Spleen (tissue), 11 donors: ENCODE measurements around the gene ADH6. TPM values are rescaled to one million over a fixed set of nuclear protein-coding genes. Genes with fewer than 3 reads are reported as not detected.
"Not testable (repeated sequence)": the region's sequence is repeated elsewhere in the genome, so short reads cannot be mapped to it uniquely, and the experiment has no call there.

Source experiments
- DNase-seq: peaks from one replicate; pipeline ENCODE4 v3.0.0-alpha.2; 2020
- H3K27ac ChIP-seq, 8 donors: fragments of 200-600 bp; sonication (generic) in 7 of 8; 1 replicate in 4 of 8; 2 replicates in 4 of 8; pipeline versions ENCODE4 v1.5.0 to v1.8.0; 2016 to 2021; ENCODE audit warnings: inconsistent platforms in 4 of 8, mild to moderate bottlenecking in 4 of 8, moderate library complexity in 1 of 8
- H3K27me3 ChIP-seq, 7 donors: fragments of 200-600 bp; sonication (generic) in 6 of 7; replicated peaks in 1 of 7; 1 replicate in 4 of 7; 2 replicates in 3 of 7; pipeline versions ENCODE4 v1.5.0 to v1.8.0; 2016 to 2021; ENCODE audit warnings: inconsistent platforms in 3 of 7, mild to moderate bottlenecking in 1 of 7
- H3K36me3 ChIP-seq, 6 donors: fragments of 200-600 bp; sonication (generic) in 5 of 6; 1 replicate in 4 of 6; 2 replicates in 2 of 6; pipeline versions ENCODE4 v1.5.0 to v1.8.0; 2016 to 2021; ENCODE audit warnings: inconsistent platforms in 2 of 6
- H3K4me1 ChIP-seq, 6 donors: fragments of 200-600 bp; sonication (generic) in 5 of 6; 1 replicate in 3 of 6; 2 replicates in 3 of 6; pipeline versions ENCODE4 v1.5.0 to v1.8.0; 2016 to 2021; ENCODE audit warnings: inconsistent platforms in 3 of 6
- H3K4me3 ChIP-seq, 8 donors: fragments of 200-600 bp; sonication (generic) in 7 of 8; 1 replicate in 4 of 8; 2 replicates in 4 of 8; pipeline versions ENCODE4 v1.5.0 to v1.8.0; 2016 to 2021; ENCODE audit warnings: inconsistent platforms in 4 of 8, mild to moderate bottlenecking in 4 of 8, moderate library complexity in 2 of 8
- H3K9me3 ChIP-seq, 8 donors: fragments of 200-600 bp; sonication (generic) in 7 of 8; 1 replicate in 4 of 8; 2 replicates in 4 of 8; pipeline versions ENCODE4 v1.5.0 to v1.8.0; 2016 to 2021; ENCODE audit warnings: inconsistent platforms in 4 of 8
- CTCF ChIP-seq, 11 experiments: fragments of 200-600 bp in 7 of 11; fragments of 450-650 bp in 4 of 11; sonication (generic) in 4 of 11; IDR thresholded peaks in 8 of 11; conservative IDR thresholded peaks in 3 of 11; 1 replicate in 7 of 11; 2 replicates in 4 of 11; pipeline versions ENCODE4 v1.4.0 to v1.8.0; 2016 to 2021; ENCODE audit warnings: antibody characterized with exemption in 11 of 11, inconsistent platforms in 4 of 11, mild to moderate bottlenecking in 1 of 11
- POLR2A ChIP-seq, 3 donors: fragments of 450-650 bp; IDR thresholded peaks; one replicate each; pipeline ENCODE4 v1.5.1; 2017; ENCODE audit warnings: antibody characterized with exemption in 3 of 3, mild to moderate bottlenecking in 1 of 3
- POLR2AphosphoS5 ChIP-seq, 3 donors: sonication (generic); formaldehyde crosslinking; IDR thresholded peaks; one replicate each; pipeline ENCODE4 v1.5.1; 2017; ENCODE audit warnings: antibody characterized with exemption in 3 of 3
- WGBS, 5 donors: extraction: QIAGEN DNeasy Blood & Tissue Kit in 3 of 5; methylation state at CpG; one replicate each; pipeline versions ENCODE4 v1.1.5 to v1.1.7; 2013 to 2018; 5-methylcytosine and 5-hydroxymethylcytosine counted together
- intact Hi-C: fragments of 100-400 bp; cut with DNase I; formaldehyde crosslinking; loops from one replicate; pipeline ENCODE4 v1.15.0; 2023; ENCODE audit warnings: low total_unique reads
- polyA plus RNA-seq, 3 donors: library from polyadenylated mRNA; stranded (reverse); fragments of 200-250 nt; gene quantifications; one replicate each; pipeline ENCODE4 v1.2.1, GENCODE V29; 2013
- total RNA-seq, 7 donors: library from RNA; depleted of rRNA in 3 of 7; stranded (reverse); fragments of >200 nt in 3 of 7; fragmentation: NEBNext Ultra II Directional in 4 of 7; extraction: Animal tissue kit (Norgen Biotek cat#: 25700) in 4 of 7; gene quantifications; one replicate each; pipeline versions ENCODE4 v1.1.0 to v1.2.1, GENCODE V29; 2016 to 2021
- donor health status: healthy with polysubstance abuse.
- donor health status: DM: no; HTN: no; CAD: no; lungs with moderate emphysema.
- donor health status: DM: no; HTN: no; CAD: no.
- donor health status: Bipolar disorder and iron deficiency.
- donor health status: healthy.
- donor health status: DM: no; HTN: no; CAD: no.
- donor health status: DM: yes; HTN: yes; CAD: no.

Gene ADH6
- total and polyA plus RNA-seq, 10 donors: 0.02 to 0.03 TPM; not detected in 8

DNA sequence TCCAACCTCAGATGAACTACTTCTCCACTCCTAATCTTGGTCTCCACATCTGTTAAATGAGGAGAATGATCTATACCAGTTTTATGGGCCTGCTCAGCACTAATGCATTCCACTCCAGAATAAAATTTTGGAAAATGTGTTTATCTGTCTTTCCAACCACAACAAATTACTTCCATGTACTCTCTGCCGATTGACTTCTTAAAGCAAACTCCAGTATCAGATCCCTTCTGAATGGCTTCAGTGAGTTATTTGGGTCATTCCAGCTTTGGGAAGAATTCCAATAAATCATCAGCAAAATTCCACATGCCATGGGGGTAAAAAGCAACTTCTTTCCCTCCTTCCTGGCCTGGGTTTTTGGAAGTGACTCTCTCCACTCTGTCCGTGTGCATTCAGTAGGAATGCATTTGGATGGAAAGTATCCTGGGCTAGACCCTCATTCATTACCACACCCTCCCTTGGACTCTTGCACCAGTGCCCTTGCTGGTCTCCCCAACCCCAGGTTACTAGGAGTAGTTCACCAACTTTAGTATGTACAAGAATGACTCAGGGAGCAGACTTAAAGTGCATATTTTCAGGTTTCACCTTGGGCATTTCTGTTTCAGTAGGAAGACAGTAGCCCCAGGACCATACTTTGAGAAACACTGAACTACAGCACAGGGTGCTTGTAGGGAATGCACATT lies 15.4 kb upstream of the ADH6 start:
- intact Hi-C loops: no loop called here
- H3K4me1 ChIP-seq: no peaks in the 10 kb centered on the region
- H3K36me3 ChIP-seq: no peaks in the 10 kb centered on the region
- no peak overlapping the region for H3K27ac ChIP-seq
- H3K27me3 ChIP-seq: no peaks in the 10 kb centered on the region
- no peak overlapping the region for H3K4me3 ChIP-seq
- 69 to 82% (median 77%) methylated on average over 2 of the region's 2 CpGs for WGBS, 5 donors
- peaks cover 0 to 26% (median 10%) of the 10 kb centered on the region in 8 donors for H3K9me3 ChIP-seq
- TF ChIP-seq POLR2A (IDR thresholded peaks at IDR 0.05): no peak
- no peak for DNase-seq

- DNase-seq, intact Hi-C loops, H3K27me3 ChIP-seq, H3K36me3 ChIP-seq, H3K4me1 ChIP-seq, H3K4me3 ChIP-seq, H3K27ac ChIP-seq: not testable (repeated sequence)
- WGBS, 5 donors: 79 to 95% (median 91%) methylated on average over 2 of the region's 2 CpGs
- H3K9me3 ChIP-seq: peaks cover 0 to 24% (median 8%) of the 10 kb centered on the region in 8 donors
Measured at GRCh38 chr4:99233397-99233796, 14.4 kb upstream of the ADH6 start.

GRCh38 chr4:99228706-99229105 lies 9.7 kb upstream of the ADH6 start:
- 0 to 83% (median 73%) methylated on average over 1 of the region's 1 CpG for WGBS, 5 donors
- peaks cover 0 to 26% (median 12%) of the 10 kb centered on the region in 8 donors for H3K9me3 ChIP-seq
- H3K4me1 ChIP-seq, H3K4me3 ChIP-seq, DNase-seq, H3K27ac ChIP-seq, intact Hi-C loops, H3K27me3 ChIP-seq, H3K36me3 ChIP-seq: not testable (repeated sequence)

GRCh38 chr4:99227646-99228045 lies 8.6 kb upstream of the ADH6 start:
- H3K27ac ChIP-seq, H3K36me3 ChIP-seq, DNase-seq, H3K4me3 ChIP-seq, intact Hi-C loops, H3K27me3 ChIP-seq, H3K4me1 ChIP-seq: not testable (repeated sequence)
- peaks cover 0 to 26% (median 12%) of the 10 kb centered on the region in 8 donors for H3K9me3 ChIP-seq
- WGBS, 5 donors: 43 to 69% (median 58%) methylated on average over 4 of the region's 4 CpGs

DNA sequence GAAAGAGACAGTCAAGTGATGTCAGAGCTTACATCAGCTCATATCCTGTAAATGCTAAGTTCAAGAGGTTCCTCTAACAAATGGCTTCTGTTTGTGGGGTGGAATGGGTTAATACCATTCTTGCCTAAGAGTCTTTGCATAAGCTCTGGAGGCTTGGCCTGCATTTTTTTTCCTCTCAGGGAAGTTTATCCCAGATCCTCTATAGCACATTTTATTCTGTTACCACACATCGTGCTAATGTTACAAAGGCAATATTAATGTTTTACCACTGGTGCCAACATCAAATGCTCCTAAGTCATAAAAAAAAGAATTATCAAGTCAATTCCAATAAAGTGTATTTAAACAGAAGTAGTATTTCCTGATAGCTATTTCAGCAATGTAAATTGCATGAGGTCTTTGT lies 2.9 kb upstream of the ADH6 start:
- no peak for DNase-seq
- H3K4me3 ChIP-seq: no peak overlapping the region
- H3K4me1 ChIP-seq: no peaks in the 10 kb centered on the region
- no peak overlapping the region for H3K27ac ChIP-seq
- intact Hi-C loops: no loop called here
- H3K9me3 ChIP-seq: peaks cover 0 to 15% (median under 1%) of the 10 kb centered on the region in 8 donors
- WGBS, 5 donors: 37 to 58% (median 45%) methylated on average over 1 of the region's 1 CpG
- TF ChIP-seq CTCF (IDR thresholded peaks at IDR 0.05 in 8 of 11, conservative IDR thresholded peaks at IDR 0.05 in 3 of 11) (no peak), POLR2AphosphoS5 (IDR thresholded peaks at IDR 0.05) (no peak), POLR2A (IDR thresholded peaks at IDR 0.05) (no peak)
- H3K27me3 ChIP-seq: no peaks in the 10 kb centered on the region
- no peaks in the 10 kb centered on the region for H3K36me3 ChIP-seq

DNA sequence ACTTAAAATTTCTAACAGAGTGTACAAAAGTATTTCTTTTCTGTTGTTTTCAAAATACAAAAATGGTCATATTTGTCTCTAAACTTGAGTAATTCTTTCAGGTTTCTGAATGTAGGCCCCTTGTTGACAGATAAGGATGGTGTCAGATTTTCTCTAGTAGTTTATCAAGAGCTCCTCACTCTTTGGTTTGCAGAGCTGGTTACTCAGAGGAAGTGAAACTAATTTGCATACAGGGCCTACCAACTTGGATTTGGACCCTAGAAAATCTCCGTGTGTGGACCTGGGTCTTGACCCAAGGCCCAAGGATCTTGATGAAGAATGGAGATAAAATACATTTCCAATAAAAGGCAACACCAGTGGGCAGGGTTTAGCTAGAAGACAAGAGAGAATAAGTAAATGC lies 433 bp upstream of the ADH6 start:
- Histone ChIP-seq H3K4me3 (no peak overlapping the region), H3K27me3 (no peaks in the 10 kb centered on the region), H3K4me1 (no peaks in the 10 kb centered on the region), H3K36me3 (no peaks in the 10 kb centered on the region), H3K9me3 (peaks cover 0 to 5% (median 0%) of the 10 kb centered on the region in 8 donors), H3K27ac (no peak overlapping the region)
- TF ChIP-seq POLR2AphosphoS5 (IDR thresholded peaks at IDR 0.05) (no peak), CTCF (IDR thresholded peaks at IDR 0.05 in 8 of 11, conservative IDR thresholded peaks at IDR 0.05 in 3 of 11) (no peak), POLR2A (IDR thresholded peaks at IDR 0.05) (no peak)
- intact Hi-C loops: no loop called here
- DNase-seq: no peak
- 47 to 68% (median 50%) methylated on average over 1 of the region's 1 CpG for WGBS, 5 donors
